ENCODE measurements around the gene RAB7B.
"Not testable (repeated sequence)": the region's sequence is repeated elsewhere in the genome, so short reads cannot be mapped to it uniquely, and the experiment has no call there.

Gene RAB7B

DNA sequence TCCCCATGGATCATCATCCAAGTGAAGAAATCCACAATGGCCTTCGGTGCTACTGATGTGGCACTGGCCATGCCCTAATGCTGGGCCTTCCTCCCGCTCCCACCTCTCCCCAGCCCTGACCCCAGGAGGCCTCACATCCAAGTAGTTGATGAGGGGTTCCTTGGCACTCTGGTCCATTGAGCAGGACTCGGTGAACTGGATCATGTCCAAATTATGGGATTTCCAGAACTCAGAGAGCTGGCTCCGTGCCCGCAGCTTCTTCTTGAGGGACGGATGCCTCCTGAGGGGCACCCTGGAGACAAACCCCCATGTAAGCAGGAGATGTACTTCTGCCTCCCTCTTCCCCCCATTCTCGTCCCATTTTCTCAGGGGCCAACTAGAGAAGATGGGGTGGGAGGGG is 19.6 kb upstream of the RAB7B start:
- DNase-seq (ENCODE audit: low read depth): no peak

DNA sequence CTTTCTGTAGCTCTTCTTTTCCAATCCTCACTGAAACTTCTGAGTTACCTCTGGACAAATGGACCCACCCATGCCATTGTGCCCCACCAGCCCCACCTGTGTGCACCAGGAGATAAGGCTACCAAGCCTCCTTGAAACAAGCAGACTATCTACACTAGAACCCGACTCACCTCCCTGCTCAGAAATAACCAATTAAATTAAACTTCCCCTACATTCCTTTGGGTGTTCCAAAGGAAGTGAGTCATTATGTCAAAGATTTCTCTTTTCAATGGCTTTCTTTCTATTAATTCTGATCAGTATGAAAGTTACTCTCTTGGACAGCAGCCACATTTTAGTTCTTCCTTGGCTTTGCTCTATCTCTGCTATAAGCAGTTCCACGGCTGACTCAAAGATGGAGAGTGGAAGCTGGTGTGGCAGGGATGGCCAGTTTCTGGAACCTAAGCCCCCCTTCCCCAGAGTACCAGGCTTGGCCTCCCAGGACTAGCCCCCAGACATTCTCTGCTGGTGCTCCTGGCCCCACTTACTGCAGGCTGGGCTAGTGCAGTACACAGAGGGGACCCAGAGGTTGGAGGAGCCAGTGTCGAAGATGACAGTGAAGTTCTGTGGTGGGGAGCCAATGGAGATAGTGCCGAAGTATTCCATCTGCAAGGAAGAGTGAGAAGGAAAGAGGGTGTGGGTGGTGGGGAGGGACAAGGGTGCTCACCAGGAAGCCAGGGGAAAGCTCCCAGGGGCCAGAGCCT is 18.6 kb upstream of the RAB7B start:
- no peak for DNase-seq (ENCODE audit: low read depth)

DNA sequence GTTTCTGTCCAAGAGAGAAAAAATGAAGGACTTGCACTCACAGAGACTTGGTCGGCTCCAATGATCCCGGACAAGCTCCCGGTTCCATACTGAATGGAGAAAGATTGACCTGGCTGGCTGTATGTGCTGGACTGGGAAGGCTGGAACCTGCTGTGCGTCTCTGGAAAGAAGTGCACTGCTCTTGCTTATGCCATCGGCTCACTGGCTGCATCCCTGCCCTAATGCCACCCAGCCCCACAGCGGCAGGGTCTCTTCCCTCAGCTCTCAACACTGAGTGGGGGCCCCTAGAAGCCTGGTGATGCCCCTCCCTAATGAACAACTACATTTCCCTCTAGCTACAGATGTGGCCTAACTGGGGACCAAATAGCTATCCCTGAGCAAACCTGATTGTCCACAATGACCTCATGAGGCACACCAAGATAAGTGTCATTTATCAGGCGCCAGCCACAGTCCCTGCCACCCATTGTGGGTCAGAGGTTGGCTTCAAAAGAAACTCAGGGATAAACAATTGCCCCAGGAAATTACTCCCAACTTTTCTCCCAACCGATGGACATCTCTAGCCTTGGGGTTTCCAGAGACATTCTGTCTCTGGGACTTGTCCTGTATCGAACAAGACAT is 17.9 kb upstream of the RAB7B start:
- DNase-seq (ENCODE audit: low read depth): no peak

DNA sequence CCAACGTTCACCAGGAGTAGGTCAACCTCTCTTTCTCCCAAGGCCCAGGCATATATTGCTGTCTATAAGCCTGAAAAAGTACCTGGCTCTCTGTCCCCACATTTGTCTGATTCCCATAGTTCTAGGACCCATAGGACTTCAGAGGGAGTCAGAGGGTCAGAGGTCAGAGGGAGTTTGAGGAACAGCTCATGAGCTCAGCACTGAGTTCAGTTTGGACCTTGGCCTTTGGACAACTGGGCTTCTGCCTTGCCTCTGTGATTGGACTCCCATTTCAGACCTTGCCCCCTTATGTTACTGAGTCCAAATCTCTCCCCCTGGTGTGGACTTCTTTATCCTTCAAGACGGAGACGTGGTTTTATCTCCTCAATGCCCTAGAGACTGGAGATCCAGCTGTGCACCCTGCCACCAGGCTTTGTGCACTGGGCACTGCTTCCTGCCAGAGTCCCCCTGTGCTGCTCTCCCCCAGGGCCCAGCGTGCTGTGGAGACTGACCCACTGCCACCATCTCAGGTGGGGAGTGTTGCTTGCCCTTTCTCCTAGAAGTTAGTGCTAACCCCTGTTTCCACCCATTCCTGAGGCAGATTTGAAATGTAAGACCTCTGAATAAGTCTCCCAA is 17.3 kb upstream of the RAB7B start:
- DNase-seq (ENCODE audit: low read depth): no peak

DNA sequence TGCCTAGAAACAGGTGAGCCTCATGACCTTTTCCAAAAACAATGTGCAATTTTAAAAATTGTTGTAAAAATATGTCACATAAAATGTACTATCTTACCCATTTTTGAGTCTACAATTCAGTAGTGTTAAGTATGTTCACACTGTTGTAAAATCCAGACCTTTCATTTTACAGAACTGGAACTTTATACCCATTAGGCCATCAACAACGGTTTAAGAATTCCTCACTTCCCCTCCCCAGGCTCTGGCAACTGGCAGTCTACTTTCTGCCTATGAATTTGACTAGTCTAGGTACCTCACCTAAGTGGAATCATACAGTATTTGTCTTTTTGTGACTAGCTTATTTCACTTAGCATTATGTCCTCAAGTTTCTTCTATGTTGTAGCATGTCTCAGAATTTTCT is 11.9 kb upstream of the RAB7B start:
- no peak for DNase-seq (ENCODE audit: low read depth)

DNA sequence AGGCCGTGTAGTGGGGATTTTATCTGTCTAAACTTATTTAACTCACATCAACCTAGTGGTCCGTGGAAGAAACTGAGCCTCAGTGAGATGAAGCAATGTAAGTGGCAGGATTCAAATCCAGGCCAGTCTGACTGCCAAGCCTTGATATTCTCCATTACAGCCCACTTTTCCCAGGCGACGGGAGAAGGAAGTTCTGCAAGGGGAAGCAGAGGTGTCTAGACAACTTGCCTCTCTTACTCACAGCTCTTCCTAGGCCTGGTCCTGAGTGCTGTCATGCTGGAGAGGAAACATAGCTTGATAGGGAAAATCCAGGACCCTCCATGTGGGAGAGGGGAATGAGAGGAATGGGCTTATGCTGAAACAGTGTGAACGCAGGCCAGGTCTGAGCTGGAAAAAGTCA is 11.4 kb upstream of the RAB7B start:
- DNase-seq (ENCODE audit: low read depth): no peak

DNA sequence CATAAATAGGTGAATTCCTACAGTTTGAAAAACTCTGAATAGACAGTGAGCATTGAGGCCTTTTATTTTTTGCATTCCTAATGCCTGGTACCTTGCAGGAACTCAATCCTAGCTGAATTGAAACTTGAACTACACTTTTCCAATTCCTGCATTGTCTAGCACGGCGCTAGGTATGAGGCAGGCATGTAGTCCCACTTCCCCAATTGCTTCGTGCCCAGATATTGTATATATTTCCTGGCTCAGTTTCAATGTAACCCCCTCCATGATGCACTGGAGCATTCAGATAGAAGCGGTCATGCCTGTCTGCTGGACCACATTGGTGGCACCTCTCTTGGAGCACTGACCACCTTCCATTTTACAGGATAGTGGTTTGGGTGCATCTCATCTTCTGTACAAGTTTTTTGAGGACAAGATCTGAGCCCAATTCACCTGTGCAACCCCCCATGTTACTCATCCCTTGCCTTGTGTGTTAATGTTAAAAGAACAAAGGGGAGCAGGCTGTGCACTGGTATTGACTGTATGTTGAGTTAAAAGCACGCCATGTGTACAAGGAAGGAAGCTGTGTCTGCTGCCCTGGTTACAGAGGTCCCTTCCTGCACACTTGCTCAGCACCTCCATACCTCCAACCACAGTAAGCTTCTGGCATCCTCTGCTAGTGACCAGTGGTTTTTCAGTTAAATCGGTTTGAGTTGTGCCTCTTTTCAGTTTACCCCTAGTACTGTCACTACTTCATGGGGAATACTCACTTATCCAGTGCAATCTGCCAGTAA is 10.0 kb upstream of the RAB7B start:
- DNase-seq (ENCODE audit: low read depth): no peak

DNA sequence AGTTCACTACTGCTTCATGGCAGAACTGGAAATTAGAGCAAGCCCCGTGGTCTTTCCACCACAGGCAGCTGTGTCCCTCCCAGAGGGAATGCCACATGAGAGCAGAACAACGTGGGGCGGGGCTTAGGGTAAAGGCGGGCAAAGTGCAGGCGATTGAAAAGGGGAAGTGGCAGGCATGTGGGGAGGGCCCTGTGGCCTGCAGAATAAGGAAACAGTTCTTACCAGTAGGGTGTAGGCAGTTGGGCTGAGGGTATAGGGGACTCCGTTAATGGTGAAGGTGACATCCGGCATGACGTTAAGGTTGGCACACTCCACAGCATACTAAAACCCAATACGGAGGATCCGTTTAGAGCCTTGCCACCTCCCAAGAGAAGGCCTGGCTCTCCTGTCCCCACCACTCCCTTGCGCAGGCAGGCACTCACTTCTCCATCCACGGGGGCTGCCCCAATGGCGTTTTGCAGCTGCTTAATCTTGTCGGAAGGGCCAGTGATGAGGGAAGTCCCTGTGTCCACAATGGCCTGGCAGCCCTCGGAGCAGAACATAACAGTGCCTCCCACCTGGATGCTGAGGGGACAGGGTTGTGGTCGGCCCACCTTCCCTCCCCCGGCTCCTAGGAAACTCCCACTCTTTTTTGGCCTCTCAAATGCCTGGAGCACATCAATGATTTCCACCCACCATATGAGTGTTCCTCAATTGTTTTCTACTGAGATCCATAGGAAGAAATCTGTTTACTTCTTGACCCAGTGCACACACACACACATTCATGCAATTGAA is 9.1 kb upstream of the RAB7B start:
- peak; percentile 4 for DNase-seq (ENCODE audit: low read depth)

DNA sequence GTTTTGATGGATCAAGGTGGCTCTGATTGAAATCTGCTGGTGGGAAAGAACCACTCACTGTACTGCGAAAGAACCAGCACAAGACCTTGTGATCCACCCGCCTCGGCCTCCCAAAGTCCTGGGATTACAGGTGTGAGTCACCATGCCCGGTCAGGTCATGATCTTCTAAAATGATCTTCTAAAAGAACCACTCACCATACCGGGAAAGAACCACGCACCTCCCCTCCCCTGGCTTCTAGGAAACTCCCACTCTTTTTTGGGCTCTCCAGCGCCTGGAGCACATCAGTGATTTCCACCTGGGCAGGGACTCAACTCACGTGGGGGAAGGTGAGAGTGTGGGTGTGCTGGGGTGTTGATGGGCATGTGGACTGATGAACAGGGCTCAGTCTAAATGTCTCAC is 7.9 kb upstream of the RAB7B start:
- no peak for DNase-seq (ENCODE audit: low read depth)

DNA sequence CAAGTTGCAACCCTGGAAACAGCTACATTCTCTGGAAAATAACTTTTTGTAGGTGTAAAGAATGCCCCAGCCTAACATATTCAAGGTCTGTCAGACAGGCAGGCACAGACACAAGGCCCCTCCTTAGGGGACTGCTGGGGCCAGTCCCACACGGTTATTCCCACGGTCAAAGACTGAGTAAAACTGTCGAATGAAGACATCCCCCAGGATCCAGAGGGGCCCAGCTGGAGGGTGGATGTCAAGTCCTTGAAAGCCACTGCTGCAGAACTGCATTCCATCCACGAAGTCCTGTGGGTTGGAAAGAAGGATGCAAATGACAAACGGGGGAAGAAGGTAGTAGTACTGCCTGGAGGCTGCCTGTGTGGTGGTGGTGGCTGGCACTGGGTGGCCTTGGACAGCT is 6.9 kb upstream of the RAB7B start:
- DNase-seq (ENCODE audit: low read depth): no peak

DNA sequence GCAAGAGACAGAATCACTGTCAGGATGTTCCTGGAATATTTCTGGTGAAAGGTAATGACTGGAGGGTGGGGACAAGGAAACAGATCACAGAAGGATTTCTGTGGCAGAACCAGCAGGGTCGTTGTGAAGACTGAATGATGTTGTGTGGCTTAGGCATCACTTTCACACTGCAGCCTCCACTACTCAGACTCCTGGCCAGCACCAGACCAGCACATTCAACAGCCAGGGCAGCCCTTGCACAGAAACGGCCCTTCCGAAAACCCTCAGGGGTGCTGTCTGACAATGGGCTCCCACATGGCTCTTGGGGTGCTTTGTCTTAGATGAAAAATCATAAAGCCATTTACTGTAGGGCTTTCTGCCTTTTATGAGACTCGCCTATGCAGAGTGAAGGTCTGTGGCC is 3.8 kb upstream of the RAB7B start:
- no peak for DNase-seq (ENCODE audit: low read depth)

DNA sequence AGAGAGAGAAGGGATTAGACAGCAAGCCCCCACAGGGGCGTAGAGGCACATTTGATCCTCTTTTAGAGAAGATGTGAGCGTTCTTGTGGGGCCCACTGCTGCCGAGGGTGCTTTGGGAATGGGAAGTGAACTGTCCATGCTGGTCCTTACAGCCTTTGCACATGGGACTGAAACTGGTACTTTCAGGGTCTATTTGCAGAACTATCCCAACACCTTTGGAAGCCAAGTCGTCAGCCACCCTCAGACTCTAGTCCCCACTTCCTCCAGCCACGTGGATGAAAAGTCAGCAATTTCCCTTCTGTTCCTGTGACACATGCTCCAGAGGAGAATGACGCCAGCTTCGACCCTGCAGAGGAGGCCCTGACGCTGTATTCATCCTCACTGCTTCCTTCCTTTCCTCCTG is 2.6 kb upstream of the RAB7B start:
- no peak for DNase-seq (ENCODE audit: low read depth)

DNA sequence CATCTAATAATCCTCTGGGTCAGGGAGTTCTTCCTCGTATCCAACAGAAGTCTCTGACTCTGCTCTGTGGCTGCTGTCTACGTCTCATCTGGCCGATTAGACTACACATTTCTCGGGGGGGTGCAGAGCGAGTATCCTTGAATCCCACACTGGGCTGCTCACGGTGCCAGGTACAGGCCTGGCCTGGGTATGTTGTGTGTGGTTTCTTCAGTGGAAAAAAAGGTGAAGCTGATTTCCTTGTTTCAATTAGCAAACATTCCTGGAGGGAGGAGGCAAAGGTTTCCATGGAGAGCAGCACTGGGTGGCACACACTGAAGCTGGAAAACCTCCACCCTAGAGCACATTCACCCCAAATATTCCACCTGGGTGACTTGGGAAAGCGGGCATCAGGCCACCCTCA is 2.0 kb upstream of the RAB7B start:
- DNase-seq (ENCODE audit: low read depth): no peak

DNA sequence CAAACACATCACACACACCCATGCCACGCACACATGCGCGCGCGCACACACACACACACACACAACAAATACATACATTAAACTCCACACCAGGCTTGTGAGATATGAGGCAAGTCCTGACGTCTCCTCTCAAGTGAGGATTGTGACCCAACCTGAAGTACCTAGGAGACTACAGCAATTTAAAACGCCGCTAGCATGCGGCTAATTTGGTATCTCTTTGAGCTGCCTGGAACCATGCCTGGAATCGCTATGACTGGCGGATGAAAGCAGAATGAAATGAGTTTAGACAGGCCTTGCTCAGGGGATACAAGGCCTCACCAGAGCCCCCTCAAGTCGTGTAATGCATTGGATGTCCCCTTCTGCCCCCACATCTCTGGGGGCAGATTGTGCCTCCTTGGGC is 1.6 kb upstream of the RAB7B start:
- no peak for DNase-seq (ENCODE audit: low read depth)

DNA sequence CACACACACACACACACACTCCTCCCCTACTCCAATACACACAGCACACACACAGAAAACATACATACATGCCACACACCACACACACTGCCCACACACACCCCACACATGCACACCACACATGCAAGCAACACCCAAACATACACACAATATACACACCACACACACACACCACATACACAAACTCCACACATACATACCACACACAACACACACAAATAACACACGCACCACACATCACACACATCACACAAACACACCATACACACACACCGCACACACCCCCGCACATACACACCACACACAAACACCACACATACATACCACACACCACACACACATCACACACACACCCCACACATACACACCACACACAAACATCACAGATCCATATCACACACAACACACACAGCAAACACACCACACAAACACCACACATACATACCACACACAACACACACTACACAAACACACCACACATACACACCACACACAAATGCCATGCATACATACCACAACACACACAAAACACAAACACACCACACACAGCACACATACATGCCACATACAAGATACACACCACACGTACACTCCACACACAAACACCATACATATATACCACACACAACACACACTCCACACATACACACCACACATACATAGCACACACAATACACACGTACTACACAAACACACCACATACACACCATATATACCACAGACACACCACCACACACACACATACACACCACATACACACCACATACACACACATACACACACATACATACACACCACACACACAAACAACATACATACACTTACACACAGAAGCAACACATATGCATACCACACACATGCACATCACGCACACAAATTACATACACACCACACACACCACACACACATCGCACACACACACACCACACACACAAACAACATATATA is 932 bp upstream of the RAB7B start:
- no peak for DNase-seq (ENCODE audit: low read depth)

DNA sequence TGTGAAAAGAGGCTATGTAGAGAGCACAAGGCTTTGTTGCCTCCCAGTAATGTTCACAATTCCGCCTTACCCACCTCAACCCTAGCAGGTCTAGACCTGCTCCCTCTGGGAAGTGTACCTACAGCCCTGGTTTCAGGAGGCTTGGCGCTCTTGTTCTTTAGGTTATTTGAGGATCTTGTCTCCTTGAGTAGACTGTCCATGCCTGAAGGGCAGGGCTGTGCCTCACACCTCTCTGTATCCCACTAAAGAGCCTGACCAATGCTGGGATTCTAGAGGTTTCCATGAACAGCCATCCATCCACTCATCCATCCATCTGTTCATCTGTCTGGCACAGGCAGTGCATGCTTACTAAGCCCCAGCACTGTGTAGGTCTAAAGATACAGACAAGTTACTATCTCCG is 1.0 kb downstream of the RAB7B start:
- no peak for DNase-seq (ENCODE audit: low read depth)

DNA sequence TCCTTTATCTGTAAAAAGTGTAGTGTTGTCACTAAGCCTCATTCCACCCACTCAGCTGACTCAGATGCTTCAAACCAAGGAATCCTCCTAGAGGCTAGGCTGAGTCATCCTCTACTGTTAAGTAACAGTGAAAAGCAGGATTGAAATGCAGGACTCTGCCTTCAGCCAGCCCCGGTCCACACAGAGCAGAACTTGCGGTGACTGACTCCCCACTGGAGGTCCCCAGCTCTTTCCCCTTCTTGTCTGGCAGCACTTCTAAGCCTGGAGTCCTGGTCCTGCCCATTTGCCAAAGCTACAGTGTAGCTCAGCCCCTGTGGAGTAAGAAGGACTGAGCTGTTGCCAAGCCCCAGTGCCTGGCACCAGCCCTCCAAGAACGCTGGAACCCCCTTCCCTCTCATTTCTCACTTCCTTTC is 1.7 kb downstream of the RAB7B start:
- no peak for DNase-seq (ENCODE audit: low read depth)

DNA sequence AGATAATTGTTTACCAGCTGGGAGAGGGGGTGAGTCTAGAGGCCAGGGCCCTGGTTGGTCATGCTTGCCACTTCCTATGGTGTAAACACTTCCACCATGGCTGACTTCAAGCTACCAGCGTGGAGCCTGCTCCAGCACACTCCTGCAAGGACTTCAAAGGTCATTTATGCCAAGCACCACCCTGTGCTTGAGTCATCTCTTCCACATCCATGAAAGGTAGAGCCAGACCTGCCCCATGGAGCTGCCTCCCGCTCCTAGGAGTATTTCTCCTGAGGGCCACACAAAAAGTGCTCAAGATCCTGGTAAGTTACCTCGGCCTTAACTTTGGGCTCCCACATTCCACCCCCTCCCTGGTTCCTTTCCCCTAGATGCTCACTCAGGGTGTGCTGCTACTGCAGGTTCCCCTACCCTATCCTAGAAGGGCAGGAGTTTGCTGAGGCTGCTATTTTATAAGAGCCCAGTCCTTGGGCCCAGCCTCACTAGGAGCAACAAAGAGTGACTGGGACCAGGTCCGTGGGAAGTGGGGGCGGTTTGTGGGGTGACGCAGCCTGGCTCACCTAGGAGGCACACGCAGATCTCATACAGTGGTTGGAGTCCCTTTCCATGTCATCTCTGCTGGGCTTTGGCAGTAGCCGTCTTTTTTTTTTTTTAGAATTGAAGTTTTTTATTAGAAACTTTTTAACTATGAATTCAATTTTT is 2.4 kb downstream of the RAB7B start:
- DNase-seq (ENCODE audit: low read depth): no peak

DNA sequence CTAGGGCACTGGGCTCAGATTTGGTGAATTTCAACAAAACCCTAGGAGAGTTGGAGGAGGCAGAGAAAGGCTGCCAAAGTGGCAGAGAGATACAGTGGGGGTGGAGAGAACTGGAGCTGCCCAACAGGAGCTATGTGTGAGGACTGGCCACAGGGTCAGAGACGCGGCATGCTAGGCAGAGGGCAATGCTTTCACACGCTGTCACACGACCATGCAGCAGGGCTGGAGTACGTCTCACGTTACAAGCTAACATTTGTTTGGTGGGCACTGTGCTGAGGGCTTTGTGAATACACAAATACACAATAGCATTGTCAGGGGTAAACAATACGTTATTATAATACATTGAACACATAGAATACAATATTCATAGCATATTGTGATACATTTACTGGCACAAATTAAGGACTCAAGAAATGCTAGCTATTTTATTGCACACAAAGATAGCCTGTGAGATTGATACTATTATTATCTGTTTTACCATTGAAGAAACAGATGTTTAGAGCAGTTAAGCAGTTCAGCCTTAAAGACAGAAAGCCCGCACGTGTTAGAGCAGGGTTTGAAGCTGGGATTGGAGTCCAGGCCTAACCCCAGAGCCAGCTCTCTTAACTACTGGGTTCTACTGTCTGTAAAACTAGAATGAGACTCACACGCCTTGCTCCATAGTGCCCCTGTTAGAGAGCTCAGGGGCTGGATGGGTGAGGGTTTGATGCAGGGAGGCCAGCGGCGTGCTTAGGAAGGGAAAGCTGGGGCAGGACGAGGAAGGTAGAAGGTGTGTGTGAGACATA is 4.5 kb downstream of the RAB7B start:
- DNase-seq (ENCODE audit: low read depth): no peak

DNA sequence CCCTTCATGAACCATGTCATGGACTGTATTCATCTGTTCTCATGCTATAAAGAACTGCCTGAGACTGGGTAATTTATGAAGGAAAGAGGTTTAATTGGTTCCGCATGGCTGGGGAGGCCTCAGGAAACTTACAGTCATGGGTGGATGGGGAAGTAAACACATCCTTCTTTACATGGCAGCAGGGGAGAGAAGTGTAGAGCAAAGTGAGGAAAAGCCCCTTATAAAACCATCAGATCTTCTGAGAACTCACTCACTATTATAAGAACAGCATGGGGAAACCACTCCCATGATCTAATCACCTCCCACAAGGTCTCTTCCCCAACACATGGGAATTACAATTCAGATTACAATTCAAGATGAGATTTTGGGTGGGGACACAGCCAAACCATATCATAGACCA is 6.6 kb downstream of the RAB7B start:
- DNase-seq (ENCODE audit: low read depth): not testable (repeated sequence)
